Hepatocyte (in vitro differentiated cells): ENCODE data around the gene KLF9. TPM values are rescaled to one million over a fixed set of nuclear protein-coding genes. Genes with fewer than 3 reads are reported as not detected.

Experiments
- DNase-seq: peaks from one replicate; pipeline ENCODE4 v3.0.0-alpha.2; 2016; ENCODE audit warnings: low spot score
- H2AFZ ChIP-seq: fragments of 200-600 bp; sonication (generic); 2 replicates; pipeline ENCODE4 v1.6.0; 2016; ENCODE audit warnings: antibody characterized with exemption, mild to moderate bottlenecking
- H3K27ac ChIP-seq: fragments of 200-600 bp; sonication (generic); 2 replicates; pipeline ENCODE4 v1.5.1; 2016; ENCODE audit warnings: mild to moderate bottlenecking
- H3K27me3 ChIP-seq: fragments of 200-600 bp; sonication (generic); 2 replicates; pipeline ENCODE4 v1.6.1; 2016
- H3K36me3 ChIP-seq: fragments of 200-600 bp; sonication (generic); replicated peaks from 2 replicates; pipeline ENCODE4 v1.5.1; 2016; ENCODE audit warnings: low read depth; ENCODE audit not compliant: insufficient read depth
- H3K4me1 ChIP-seq: fragments of 200-600 bp; sonication (generic); 2 replicates; pipeline ENCODE4 v1.5.1; 2016; ENCODE audit warnings: mild to moderate bottlenecking, moderate library complexity; ENCODE audit not compliant: insufficient read depth
- H3K4me2 ChIP-seq: fragments of 200-600 bp; sonication (generic); 2 replicates; pipeline ENCODE4 v1.6.0; 2016
- H3K4me3 ChIP-seq: fragments of 200-600 bp; sonication (generic); 2 replicates; pipeline ENCODE4 v1.5.1; 2016; ENCODE audit warnings: mild to moderate bottlenecking
- H3K79me2 ChIP-seq: fragments of 200-600 bp; sonication (generic); 2 replicates; pipeline ENCODE4 v1.6.0; 2017; ENCODE audit warnings: mild to moderate bottlenecking
- H3K9me2 ChIP-seq: fragments of 200-600 bp; sonication (generic); replicated peaks from 2 replicates; pipeline ENCODE4 v1.6.0; 2017; ENCODE audit warnings: mild to moderate bottlenecking; ENCODE audit not compliant: insufficient read depth
- H3K9me3 ChIP-seq: fragments of 200-600 bp; sonication (generic); 2 replicates; pipeline ENCODE4 v1.5.1; 2016; ENCODE audit warnings: low read depth, mild to moderate bottlenecking
- H4K20me1 ChIP-seq: fragments of 200-600 bp; sonication (generic); 2 replicates; pipeline ENCODE4 v1.6.0; 2016; ENCODE audit warnings: mild to moderate bottlenecking; ENCODE audit not compliant: insufficient read depth, poor library complexity, severe bottlenecking
- EZH2 ChIP-seq: fragments of 200-600 bp; sonication (generic); IDR thresholded peaks from 2 replicates; pipeline ENCODE4 v1.6.1; 2016; ENCODE audit warnings: antibody characterized with exemption, mild to moderate bottlenecking, borderline replicate concordance
- EZH2phosphoT487 ChIP-seq: fragments of 200-600 bp; sonication (generic); IDR thresholded peaks from one replicate; pipeline ENCODE4 v1.6.1; 2018; ENCODE audit warnings: antibody characterized with exemption, mild to moderate bottlenecking, low read depth, moderate library complexity; ENCODE audit not compliant: unreplicated experiment, severe bottlenecking
- WGBS: methylation state at CpG from one replicate; pipeline ENCODE4 v1.1.6; 2016; ENCODE audit warnings: low lambda C conversion rate; ENCODE audit errors: missing lambda C conversion rate; 5-methylcytosine and 5-hydroxymethylcytosine counted together
- polyA plus RNA-seq: library from polyadenylated mRNA; unstranded; fragments of >200 nt; fragmentation: Nextera tagmentation; extraction: Ambion mirVana; gene quantifications from 2 replicates; pipeline ENCODE4 v1.2.1, GENCODE V29; 2016
- total RNA-seq: library from RNA; depleted of rRNA; stranded (reverse); fragments of >200 nt; gene quantifications from 2 replicates; pipeline ENCODE4 v1.2.3, GENCODE V29; 2014
- TF ChIP-seq, protein P1 (sequence below): fragments of 200-600 bp; sonication (generic); IDR thresholded peaks from 2 replicates; pipeline ENCODE4 v1.5.1; 2016; ENCODE audit warnings: antibody characterized with exemption, mild to moderate bottlenecking; ENCODE audit not compliant: poor library complexity

KLF9 gene
- total and polyA plus RNA-seq, 2 experiments from 2014 or later: 5.3 to 29.4 TPM

DNA sequence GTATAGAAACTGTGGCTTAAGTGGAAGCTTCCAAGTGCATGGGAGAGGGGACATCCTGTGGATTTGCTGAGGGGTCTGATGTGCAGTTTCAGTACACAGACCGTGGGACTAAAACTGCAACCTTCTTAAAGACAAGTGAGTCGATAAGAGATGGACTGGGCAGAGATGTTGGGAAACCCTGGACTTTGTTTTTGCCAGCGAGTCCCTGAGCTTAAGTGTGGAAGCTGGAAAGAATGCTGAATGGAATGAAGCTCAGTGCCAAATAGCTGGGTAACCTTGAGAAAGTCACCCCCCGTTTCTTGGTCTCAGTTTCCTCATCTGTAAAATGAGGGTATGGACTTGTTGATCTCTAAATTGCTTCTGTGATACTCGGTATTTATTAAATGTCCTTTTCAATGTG is 37.3 kb upstream of the KLF9 start:
- H3K9me2 ChIP-seq: no peaks in the 10 kb centered on the region
- no peaks in the 10 kb centered on the region for H3K9me3 ChIP-seq
- no peak overlapping the region for H3K27ac ChIP-seq
- H3K79me2 ChIP-seq: no peaks in the 10 kb centered on the region
- DNase-seq: no peak
- no peak overlapping the region for H3K4me3 ChIP-seq
- TF ChIP-seq, protein P1, sequence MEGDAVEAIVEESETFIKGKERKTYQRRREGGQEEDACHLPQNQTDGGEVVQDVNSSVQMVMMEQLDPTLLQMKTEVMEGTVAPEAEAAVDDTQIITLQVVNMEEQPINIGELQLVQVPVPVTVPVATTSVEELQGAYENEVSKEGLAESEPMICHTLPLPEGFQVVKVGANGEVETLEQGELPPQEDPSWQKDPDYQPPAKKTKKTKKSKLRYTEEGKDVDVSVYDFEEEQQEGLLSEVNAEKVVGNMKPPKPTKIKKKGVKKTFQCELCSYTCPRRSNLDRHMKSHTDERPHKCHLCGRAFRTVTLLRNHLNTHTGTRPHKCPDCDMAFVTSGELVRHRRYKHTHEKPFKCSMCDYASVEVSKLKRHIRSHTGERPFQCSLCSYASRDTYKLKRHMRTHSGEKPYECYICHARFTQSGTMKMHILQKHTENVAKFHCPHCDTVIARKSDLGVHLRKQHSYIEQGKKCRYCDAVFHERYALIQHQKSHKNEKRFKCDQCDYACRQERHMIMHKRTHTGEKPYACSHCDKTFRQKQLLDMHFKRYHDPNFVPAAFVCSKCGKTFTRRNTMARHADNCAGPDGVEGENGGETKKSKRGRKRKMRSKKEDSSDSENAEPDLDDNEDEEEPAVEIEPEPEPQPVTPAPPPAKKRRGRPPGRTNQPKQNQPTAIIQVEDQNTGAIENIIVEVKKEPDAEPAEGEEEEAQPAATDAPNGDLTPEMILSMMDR: no peak
- TF ChIP-seq EZH2 (no peak), EZH2phosphoT487 (no peak)
- no peak overlapping the region for H3K4me2 ChIP-seq
- no peaks in the 10 kb centered on the region for H4K20me1 ChIP-seq
- WGBS: 92% methylated on average over 5 of the region's 5 CpGs
- H3K4me1 ChIP-seq: peaks cover 8% of the 10 kb centered on the region
- no peaks in the 10 kb centered on the region for H3K27me3 ChIP-seq
- H3K36me3 ChIP-seq: no peaks in the 10 kb centered on the region
- no peak overlapping the region for H2AFZ ChIP-seq

DNA sequence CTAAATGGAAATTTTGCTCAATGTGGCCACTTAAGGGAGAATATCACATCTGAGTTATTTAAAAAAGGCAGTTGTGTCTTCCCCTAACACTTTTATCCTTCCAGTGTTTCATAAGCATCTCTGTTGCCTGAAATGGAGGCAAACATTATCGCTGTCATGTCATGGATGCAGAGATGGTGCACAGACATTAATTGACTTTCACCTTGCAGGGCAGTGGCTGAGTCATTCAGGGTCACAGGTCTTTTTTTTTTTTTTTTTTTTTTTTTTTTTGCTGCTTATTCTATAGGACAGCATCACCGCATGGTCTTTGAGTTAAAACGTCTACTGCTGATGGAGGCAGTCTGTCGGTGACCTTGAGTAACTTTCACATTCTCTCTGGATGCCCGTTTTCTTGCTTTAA is 36.3 kb upstream of the KLF9 start:
- no peak overlapping the region for H2AFZ ChIP-seq
- no peak overlapping the region for H3K4me3 ChIP-seq
- 86% methylated on average over 5 of the region's 5 CpGs for WGBS
- H3K9me3 ChIP-seq: no peaks in the 10 kb centered on the region
- no peaks in the 10 kb centered on the region for H3K36me3 ChIP-seq
- no peak overlapping the region for H3K27ac ChIP-seq
- H3K79me2 ChIP-seq: no peaks in the 10 kb centered on the region
- H4K20me1 ChIP-seq: no peaks in the 10 kb centered on the region
- H3K4me1 ChIP-seq: peaks cover 4% of the 10 kb centered on the region
- no peaks in the 10 kb centered on the region for H3K27me3 ChIP-seq
- no peak for DNase-seq
- TF ChIP-seq EZH2phosphoT487 (no peak), EZH2 (no peak)
- TF ChIP-seq, protein P1: no peak
- H3K9me2 ChIP-seq: no peaks in the 10 kb centered on the region
- no peak overlapping the region for H3K4me2 ChIP-seq

DNA sequence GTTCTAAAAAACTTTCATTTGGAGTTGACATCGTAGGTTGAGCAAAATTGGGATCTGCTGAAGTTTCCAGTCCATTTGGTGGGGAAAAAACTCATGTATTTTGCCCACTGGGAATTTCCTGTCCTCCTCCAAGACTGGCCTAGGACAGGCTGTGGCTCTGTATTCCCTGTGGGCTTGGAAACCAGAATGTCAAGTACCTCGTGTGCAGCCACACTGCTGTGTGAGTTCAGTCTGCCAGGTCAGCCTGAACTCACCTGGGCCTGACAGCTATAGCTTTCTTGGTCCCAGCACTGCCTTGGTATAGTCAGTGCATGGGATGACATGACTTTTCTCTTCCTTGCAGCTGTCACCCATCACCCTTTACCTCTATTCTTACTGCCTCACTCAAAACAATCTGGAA is 35.0 kb upstream of the KLF9 start:
- H3K27me3 ChIP-seq: no peaks in the 10 kb centered on the region
- peak overlapping the region; percentile 62 for H3K27ac ChIP-seq
- DNase-seq: no peak
- H3K9me3 ChIP-seq: no peaks in the 10 kb centered on the region
- no peaks in the 10 kb centered on the region for H3K9me2 ChIP-seq
- WGBS: 77% methylated on average over 2 of the region's 2 CpGs
- no peak overlapping the region for H2AFZ ChIP-seq
- H3K4me2 ChIP-seq: no peak overlapping the region
- H4K20me1 ChIP-seq: no peaks in the 10 kb centered on the region
- H3K79me2 ChIP-seq: no peaks in the 10 kb centered on the region
- H3K36me3 ChIP-seq: no peaks in the 10 kb centered on the region
- TF ChIP-seq EZH2phosphoT487: no peak
- TF ChIP-seq, protein P1: no peak
- H3K4me1 ChIP-seq: no peaks in the 10 kb centered on the region
- no peak overlapping the region for H3K4me3 ChIP-seq

DNA sequence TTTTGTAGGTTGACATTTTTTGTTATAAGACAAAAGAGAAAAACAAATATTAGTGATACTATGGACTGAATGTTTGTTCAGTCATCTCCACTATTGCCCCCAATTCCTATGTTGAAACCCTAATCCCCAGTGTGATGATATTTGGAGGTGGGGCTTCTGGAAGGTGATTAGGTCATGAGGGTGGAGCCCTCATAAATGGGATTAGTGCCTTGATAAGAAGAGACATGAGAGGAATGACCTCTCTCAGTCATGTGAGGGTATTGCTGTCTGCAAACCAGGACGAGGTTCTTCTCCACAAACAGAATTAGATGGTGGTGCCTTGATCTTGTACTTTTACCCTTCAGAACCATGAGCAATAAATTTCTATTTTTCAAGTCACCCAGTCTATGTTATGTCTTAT is 34.5 kb upstream of the KLF9 start:
- WGBS: 56% methylated on average over 1 of the region's 1 CpG
- Histone ChIP-seq H4K20me1 (no peaks in the 10 kb centered on the region), H3K9me2 (no peaks in the 10 kb centered on the region), H3K9me3 (no peaks in the 10 kb centered on the region), H3K79me2 (no peaks in the 10 kb centered on the region), H3K27ac (peak overlapping the region; percentile 62), H3K4me1 (no peaks in the 10 kb centered on the region), H3K4me2 (no peak overlapping the region), H2AFZ (no peak overlapping the region), H3K36me3 (no peaks in the 10 kb centered on the region), H3K4me3 (no peak overlapping the region), H3K27me3 (no peaks in the 10 kb centered on the region)
- peak; percentile 16 for DNase-seq
- TF ChIP-seq, protein P1: no peak
- no peak for TF ChIP-seq EZH2
- no peak for TF ChIP-seq EZH2phosphoT487
